NCI-H1105 (cell line): Measurements from ENCODE around the gene SRGN.

Experiments
- DNase-seq: peaks from one replicate; lab custom pipeline; 2025; lab: John Stamatoyannopoulos, UW

The SRGN gene

DNA sequence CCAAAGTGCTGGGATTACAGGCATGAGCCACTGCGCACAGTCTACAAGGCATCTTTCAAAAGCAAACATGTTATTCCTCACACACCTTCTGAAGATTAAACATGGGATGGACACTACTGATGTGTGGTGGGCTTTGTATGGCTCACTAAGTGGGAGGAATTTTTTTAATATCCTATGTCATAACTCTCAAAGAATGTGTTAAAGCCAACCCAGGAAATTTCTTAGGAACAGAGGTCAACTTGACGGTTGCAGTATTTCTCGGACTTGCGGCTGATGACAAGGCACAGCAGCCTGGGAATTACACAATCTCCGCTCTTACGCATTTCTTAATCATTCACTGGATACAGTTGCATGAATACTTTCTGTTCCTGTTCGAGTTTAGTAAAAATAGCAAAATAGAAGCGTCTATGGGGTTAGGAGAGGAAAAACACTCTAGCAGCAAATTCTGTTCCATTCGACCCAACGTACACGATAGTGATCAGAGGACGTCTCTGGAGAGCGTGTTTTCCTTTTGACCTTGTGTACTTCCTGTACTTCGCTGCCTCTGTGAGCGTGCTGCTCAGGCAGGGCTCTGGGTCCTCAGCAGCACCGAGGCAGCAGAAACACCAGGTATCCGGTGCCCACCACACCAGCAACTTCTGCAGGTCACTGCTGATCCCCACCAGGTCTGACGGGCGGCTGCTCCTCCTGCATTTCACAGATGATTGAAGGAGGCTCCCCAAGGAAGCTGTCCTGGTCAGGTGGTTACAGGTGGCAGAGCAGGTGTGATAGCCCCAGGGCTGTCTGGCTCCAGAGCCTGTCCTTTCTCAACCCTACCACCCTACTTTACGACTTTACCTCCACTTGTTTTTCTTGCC lies 26.4 kb upstream of the SRGN start:
- no peak for DNase-seq

GRCh38 chr10:69062901-69063300 lies 25.0 kb upstream of the SRGN start:
- no peak for DNase-seq

- DNase-seq, result no peak
Observed at GRCh38 chr10:69064762-69065328, 23.1 kb upstream of the SRGN start.

- no peak for DNase-seq
Observed at GRCh38 chr10:69065406-69066361, 22.2 kb upstream of the SRGN start.

DNA sequence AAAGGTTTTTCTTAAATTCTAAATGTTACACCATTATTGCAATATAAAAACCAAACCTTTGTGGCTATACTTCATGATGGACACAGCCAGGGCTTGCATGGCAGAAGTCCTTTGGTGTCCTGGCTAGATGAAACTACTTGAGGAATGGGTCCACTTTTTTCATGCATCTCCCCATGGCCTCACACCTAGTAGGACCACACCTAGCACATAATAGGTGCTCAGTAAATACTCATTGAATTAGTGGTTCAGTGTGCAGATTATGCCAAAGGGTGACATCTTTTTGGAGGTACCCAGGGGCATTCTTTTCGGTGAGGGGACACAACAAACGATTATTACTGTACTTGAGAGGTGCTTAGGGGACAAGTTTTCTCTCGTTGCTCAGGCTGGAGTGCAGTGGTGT lies 20.7 kb upstream of the SRGN start:
- DNase-seq, result no peak

DNA sequence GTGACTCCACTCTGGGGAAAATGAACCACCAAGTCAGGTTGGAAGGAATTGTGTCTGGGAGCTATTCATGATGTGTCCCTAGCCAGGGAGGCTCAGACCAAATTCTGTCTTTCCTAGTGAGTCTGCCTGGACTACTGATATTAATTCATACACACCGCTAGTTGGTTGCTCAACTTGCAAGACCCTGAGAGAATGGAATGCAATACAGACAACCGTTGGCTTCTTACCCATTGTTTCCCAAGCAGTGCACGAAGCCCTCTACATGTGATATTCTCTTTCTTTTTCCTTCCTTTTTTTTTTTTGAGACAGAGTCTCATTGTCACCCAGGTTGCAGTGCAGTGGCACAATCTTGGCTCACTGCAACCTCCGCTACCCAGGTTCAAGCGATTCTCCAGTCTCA lies 19.4 kb upstream of the SRGN start:
- no peak for DNase-seq

- no peak for DNase-seq
Observed at GRCh38 chr10:69069090-69070042, 18.5 kb upstream of the SRGN start.

DNA sequence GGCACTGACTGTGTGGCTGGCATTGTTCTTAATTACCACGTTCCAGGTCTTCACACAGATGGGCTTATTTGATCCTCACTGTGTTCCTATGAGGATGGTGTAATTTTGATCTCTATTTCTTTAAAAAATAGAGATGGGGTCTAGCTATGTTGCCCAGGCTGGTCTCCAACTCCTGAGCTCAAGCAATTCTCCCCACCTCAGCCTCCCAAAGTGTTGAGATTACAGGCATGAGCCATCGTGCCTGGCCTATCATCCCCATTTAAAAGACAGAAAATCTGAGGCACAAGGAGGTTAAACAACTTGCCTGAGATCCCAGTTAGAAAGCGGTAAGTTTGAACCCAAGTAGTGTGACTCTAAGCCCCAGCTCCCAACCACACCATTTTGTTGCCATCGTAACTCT lies 17.0 kb upstream of the SRGN start:
- no peak for DNase-seq

GRCh38 chr10:69071610-69072009 lies 16.3 kb upstream of the SRGN start:
- DNase-seq, result no peak

- no peak for DNase-seq
Observed at GRCh38 chr10:69073026-69073425, 14.9 kb upstream of the SRGN start.

DNA sequence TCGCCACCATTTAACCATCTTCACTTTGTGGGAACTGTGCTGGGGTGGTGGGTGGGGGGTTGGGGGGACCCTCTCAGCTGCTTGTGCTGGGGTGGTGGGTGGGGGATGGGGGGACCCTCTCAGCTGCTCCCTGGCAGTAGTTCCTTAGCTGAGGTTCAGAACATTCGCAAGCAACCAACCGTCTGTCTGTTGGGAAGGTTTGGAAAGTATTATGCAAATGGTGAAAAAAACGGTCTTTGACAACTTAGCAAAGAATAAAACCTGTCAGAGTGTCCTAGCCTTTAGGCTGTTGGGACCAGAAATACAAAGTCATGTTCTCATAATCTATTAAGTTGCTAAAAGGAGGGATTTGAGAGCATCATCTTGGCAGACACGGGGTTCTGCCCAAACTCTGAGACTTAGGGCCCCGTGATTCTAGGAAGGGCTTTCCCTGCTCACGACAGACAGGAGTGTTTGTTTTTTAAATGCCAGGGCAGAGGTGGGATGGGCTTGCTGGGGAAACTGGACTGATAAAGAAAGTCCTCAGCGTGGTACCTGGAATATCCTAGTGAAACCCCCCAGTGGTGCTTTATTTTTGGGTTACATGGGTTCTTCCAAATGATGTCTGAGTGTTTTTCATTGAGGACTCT lies 14.1 kb upstream of the SRGN start:
- DNase-seq, result no peak

- no peak for DNase-seq
Observed at GRCh38 chr10:69074532-69074931, 13.4 kb upstream of the SRGN start.

DNA sequence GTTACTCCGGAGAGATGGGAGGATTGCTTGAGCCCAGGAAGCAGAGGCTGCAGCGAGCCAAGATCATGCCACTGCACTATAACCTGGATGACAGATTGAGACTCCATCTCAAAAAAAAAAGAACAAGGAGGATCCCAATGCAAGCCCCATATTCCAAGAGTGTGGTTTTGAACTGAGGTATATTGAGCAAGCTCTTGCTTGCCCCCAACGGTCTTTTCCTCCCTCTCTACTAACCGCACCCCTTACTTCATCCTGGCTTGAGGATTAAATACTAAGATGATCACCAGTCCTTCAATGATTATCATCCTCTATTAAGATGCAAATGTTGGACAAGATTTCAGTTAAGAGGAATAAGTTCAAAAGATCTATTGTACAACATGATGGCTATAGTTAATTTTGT lies 12.5 kb upstream of the SRGN start:
- no peak for DNase-seq

DNA sequence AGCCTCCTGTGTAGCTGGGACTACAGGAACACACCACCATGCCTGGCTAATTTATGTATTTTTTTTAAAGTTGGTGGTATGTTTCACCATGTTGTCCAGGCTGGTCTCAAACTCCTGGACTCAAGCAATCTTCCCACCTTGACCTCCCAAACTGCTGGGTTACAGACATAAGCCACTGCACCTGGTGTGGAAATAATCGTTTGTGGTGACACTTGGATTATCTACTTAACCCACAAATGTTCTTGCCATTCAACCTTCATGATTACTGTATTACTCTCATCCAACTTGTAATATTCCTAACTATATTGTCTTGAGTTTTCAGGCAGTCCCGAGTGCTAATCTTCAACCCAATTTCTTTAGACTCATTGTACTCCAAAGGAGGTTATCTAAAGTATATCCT lies 9.6 kb upstream of the SRGN start:
- no peak for DNase-seq

DNA sequence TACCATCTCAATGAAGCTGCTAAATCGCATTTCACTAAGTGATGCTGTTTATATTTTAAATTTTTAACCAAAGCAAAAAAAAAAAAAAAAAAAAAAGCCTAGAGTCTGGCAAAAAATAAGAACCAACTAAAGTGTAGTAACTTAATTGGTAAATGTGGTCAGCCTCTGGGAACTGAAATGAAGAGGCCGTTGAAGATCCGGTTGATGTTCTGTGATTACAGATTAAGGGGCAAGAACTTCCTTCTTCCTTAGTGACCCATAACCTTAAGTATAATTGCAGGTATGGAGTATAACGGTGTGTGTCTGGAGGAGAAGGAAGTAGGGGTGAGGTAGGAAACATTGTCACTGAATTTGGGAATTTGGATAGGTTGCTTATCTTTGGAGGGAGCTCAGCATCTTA lies 7.7 kb upstream of the SRGN start:
- no peak for DNase-seq

DNA sequence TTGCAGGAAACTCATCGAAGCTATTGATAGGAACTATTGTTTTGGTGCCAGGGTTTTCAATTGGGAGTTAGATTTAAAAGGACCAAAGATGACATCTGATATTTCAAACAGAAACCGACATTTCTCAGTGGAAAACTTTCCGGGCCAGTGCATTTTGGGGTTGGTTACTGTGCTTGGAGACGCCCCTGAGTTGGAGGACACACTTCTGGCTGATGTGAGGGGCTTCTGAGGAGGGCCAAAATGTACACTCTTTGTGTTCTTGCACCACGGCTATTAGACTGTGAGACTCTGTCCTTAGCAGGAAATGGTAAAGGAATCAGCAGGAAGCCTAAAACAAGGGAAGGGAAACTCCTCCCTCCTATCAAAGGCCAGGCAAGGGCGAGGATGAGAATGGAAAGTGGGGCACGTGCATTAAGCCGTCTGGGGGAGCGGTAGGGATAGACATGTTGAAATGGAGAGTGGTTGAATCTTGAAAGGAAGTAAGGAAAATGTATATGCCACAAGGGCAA lies 1.8 kb upstream of the SRGN start:
- DNase-seq, result no peak

GRCh38 chr10:69088471-69088769 lies 517 bp downstream of the SRGN start:
- DNase-seq, result no peak

DNA sequence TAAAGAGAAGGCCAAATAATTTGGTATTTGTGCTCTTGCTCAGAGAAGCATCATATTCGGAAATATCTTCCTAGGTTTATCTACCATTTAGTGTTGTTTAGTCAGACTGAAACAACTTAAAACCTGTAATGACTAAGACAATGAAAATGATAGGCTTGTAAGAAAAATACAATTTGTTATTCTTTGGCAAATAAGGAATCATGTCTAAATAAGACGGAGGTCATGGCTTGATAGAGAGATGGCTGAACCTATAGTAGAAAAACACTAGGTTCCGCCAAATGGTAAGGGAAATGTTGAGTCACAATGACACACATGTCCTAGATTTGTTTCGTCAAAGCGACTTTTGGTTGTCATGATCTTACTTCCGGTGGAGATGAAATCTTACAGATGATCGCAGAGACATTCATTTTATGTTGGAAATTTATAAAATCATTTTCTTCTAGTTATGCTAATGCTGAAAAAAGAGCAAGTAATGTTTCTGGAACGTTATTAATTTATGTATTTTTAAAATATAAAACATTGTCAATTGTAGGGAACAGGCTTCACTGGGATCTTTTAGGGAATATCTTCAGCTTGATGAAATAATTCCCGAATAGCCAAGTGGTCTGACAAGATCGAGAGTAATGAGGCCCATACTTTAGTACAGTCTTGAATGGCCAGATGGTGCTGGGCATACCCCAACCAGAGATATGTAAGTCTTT lies 1.0 kb downstream of the SRGN start:
- DNase-seq, result no peak

DNA sequence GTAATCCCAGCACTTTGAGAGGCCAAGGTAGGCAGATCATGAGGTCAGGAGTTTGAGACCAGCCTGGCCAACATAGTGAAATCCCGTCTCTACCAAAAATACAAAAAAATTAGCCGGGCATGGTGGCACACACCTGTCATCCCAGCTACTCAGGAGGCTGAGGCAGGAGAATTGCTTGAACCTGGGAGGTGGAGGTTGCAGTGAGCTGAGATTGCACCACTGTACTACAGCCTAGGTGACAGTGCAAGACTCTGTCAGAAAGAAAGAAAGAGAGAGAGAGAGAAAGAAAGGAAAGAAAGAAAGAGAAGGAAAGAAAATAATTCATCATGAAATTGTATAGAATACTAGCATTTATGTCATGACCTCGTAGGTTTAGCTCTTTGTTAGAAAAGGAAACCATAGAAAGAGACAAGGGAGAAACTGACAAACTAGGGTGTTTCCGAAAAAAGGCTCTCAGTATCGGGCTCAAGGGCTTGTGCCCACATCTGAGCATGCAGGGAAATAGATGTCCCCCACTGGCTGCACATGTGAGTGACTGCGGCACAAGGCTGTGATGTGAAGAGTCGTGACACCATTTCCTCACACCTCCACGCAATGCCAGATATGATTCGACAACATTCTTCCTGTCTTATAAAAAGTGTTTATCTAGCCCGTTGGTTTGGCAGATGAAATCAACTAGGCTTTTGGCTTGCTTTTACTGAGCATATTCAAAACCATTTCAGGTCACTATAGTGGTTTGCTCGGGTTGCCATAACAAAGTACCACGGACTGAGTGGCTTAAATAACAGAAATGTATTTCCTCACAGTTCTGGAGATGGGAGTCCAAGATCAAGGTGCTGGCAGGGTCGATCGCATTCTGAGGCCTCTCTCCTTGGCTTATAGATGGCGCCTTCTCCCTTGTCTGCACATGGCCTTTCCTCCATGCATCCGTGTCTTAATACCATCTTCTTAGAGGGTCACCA lies 2.0 kb downstream of the SRGN start:
- DNase-seq, result no peak
